Hematopoietic multipotent progenitor cell treated with erythropoietin and hydrocortisone succinate and interleukin-3 and kit ligand, for 15 days (in vitro differentiated cells): ENCODE data around the gene HPS6.

Experiments
- DNase-seq: peaks from one replicate; pipeline ENCODE4 v3.0.0-alpha.2; 2015; ENCODE audit warnings: low spot score

Gene HPS6

GRCh38 chr10:102068216-102068615 is 3.1 kb downstream of the HPS6 start:
- no peak for DNase-seq

DNA sequence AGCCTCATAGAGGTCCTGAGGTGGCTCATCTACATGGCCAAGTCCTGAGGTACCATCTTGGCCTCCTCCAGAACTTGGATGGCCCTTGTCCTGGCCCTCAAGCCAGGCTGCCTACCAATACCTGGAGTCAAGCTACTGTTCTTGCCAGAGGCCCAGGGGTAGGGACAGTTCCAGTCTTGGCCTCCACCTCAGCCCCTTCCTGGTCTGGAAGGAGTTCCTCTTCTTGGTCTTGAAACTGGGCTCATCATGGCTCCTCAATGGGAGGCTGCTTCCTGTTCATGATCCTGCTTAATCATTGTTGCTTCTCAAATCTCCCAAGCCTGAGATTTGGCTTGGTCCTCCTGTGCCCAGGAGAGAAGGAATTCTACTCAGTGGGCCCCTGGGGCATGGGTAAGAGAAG is 3.9 kb downstream of the HPS6 start:
- no peak for DNase-seq

- peak; percentile 88 for DNase-seq
These were observed 7.8 kb downstream of the HPS6 start for GRCh38 chr10:102072673-102073527.

- peak; percentile 51 for DNase-seq
These were observed 18.4 kb downstream of the HPS6 start for GRCh38 chr10:102083541-102083940.

GRCh38 chr10:102085336-102085735 is 20.2 kb downstream of the HPS6 start:
- no peak for DNase-seq

GRCh38 chr10:102086196-102086595 is 21.0 kb downstream of the HPS6 start:
- no peak for DNase-seq

GRCh38 chr10:102090772-102091171 is 25.6 kb downstream of the HPS6 start:
- DNase-seq, result no peak

DNA sequence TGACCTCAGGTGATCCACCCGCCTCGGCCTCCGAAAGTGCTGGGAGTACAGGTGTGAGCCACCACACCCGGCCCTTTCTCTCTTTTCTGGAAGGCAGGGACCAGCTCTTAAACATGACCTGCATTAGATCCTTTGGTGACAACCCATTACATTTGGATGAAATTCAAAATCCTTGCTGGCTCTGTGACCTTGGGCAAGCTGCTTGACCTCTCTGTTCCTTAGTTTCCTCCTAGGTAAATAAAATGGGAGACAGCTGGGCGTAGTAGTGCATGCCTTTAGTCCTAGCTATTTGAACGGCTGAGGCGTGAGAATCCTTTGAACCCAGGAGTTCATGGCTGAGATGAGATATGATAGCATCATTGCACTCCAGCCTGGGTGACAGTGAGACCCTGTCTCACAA is 31.3 kb downstream of the HPS6 start:
- DNase-seq, result no peak

DNA sequence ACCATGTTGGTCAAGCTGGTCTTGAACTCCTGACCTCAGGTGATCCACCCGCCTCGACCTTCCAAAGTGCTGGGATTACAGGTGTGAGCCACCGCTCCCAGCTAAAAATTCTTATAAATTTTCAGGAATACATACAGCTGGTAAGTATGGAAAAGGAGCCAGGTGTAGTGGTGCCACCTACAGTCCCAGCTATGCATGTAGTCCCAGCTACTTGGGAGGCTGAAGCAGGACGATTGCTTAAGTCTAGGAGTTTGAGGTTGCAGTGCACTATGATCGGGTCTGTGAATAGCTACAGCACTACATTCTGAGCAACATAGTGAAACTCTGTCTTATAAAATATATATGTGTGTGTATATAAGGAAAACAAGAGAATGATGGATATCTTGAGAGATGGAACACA is 36.0 kb downstream of the HPS6 start:
- no peak for DNase-seq

- DNase-seq, result no peak
These were observed 37.3 kb downstream of the HPS6 start for GRCh38 chr10:102102421-102102820.

- DNase-seq, result no peak
These were observed 41.8 kb downstream of the HPS6 start for GRCh38 chr10:102106998-102107397.

DNA sequence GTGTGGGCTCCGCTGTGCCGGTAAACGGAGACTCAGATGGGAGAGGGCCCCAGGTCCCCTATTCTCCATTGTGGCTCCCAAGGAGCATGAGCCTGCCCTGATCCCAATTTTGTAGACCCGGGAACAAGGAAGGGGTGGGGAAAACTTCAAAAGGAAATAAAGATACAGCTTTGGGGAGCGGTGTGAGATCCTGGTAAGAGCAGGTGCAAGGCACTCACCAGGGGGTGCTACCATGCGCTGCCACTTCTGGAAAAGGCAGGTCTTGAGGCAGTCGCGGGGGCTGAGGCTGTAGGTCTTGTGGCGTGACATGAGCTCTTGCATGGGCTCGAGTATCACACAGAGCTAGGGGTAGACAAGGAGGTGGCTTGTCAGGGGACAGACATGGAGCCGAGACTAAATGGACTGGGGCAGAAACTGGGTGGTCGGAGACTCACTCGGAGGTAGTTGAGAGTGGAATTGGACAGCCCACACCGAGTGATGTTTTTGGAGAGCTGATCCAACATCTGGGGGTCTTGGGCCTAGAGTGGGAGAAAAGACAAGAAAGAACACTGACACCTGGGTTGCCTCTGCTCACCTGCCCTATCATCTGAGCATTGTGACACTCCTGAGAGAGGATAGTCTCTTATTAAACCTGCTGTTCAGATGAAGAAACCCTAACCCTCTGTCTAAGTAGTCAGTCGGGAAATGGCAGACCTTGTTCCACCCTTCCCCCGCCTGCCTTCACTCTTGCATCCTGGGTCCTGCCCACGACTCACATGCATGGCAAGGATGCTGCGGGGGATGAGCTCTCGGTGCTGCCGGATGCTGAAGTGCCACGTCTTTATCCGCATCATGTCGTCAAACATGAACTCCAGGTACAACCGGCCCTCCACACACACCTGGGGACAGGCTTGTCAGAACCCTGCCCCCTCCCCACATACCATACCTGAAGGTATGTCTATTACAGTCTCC is 44.3 kb downstream of the HPS6 start:
- no peak for DNase-seq

GRCh38 chr10:102111276-102111675 is 46.1 kb downstream of the HPS6 start:
- no peak for DNase-seq

GRCh38 chr10:102112210-102112817 is 47.2 kb downstream of the HPS6 start:
- DNase-seq, result peak; percentile 77

GRCh38 chr10:102113261-102113955 is 48.3 kb downstream of the HPS6 start:
- peak; percentile 52 for DNase-seq

GRCh38 chr10:102113956-102114857 is 49.1 kb downstream of the HPS6 start:
- DNase-seq, result peak; percentile 41

- DNase-seq, result peak; percentile 90
These were observed 49.9 kb downstream of the HPS6 start for GRCh38 chr10:102114861-102115618.

GRCh38 chr10:102115775-102116174 is 50.6 kb downstream of the HPS6 start:
- no peak for DNase-seq

GRCh38 chr10:102116656-102117055 is 51.5 kb downstream of the HPS6 start:
- DNase-seq, result no peak
